GM18526 (cell line): Measurements from ENCODE around the gene PCYT2.

Source experiments
- POLR2A ChIP-seq: IDR thresholded peaks from 3 replicates; pipeline ENCODE4 v1.6.1; 2011; ENCODE audit not compliant: insufficient read length; ENCODE audit errors: extremely low read depth

The PCYT2 gene

DNA sequence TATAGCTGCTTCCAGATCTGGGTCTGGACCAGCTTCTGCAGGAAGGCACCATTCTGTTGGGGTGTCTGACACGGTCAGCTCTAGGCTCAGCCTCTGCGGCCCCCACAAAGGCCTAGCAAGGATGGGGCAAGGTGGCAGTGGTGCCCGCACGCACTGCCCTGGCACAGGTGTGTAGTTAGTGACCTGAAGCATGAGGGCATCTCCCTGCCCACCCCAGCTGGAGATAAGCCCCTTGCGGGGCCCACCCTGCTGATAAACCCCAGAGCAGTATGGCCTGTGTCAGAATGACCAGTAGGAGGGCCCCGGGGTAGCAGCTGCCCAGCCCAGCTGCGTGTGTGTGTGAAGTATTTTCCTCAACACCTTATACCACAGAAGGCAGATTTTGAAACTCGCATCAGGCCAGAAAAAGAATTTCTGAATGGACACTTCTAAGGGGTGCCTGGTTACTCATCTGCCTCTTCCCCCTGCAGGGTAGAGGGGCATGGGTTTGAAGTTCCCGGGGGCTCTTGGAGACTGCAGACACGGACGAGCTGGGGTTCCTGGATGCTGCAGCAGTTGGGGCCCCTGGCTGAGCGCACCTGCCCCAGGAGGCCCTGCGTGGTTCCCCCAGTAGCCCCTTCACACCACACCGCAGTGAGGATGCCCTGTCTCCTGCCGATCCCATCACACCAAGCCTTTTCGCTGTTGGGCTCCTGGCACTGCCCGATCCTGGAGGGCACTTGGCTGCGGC is 44.6 kb downstream of the PCYT2 start:
- TF ChIP-seq POLR2A: peak; percentile 49

DNA sequence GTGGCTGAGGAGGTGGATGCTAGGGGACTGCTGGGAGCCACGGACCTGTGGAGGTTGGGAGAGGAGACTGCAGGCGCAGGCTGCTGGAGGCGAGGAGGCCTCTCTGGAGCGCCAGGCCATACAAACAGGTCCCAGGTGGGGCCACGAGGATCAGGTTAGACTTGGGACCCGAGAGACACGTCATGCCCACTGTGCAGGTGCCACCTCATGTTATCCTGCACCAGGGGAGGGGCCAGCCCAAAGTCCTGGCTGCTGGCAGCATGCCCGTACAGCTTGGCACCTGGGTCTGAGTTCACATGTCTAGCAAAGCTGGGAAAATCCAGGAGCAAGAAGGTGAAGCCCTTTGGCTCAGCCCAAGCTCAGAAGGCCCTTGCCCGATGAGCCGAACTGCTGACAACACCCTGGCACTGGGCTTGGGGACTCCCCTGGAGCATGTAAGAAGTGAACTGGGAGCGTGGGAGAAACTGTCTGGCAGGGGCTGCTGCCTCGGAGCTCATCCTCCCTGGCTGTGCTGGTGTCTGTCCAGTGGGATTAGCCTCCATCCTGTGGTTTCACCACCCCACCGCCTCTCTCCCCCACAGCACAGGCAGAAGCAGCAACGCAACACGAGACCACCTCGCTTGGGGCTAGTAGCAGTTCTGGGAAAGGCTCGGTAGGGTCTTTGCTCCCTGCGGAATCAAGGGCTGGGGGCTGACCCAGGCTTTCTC is 45.3 kb downstream of the PCYT2 start:
- no peak for TF ChIP-seq POLR2A

DNA sequence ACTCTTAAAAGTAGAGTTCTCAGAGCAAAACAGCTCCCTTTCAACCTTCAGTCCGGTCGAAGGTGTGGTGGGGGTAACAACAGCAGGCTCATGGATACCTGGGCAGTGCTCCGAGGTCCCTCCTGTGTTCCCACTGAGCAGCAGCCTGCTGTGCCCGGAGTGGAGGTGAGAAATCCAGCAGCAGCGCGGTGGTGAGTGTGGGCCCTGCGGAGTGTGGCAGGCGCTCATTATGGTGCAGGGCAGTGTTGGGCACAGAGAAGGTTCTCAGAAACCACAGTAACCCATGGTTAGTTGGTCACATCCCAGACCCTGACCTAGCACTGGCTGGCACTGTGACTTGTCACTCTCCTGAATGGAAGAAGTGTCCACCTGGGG is 45.9 kb downstream of the PCYT2 start:
- no peak for TF ChIP-seq POLR2A

DNA sequence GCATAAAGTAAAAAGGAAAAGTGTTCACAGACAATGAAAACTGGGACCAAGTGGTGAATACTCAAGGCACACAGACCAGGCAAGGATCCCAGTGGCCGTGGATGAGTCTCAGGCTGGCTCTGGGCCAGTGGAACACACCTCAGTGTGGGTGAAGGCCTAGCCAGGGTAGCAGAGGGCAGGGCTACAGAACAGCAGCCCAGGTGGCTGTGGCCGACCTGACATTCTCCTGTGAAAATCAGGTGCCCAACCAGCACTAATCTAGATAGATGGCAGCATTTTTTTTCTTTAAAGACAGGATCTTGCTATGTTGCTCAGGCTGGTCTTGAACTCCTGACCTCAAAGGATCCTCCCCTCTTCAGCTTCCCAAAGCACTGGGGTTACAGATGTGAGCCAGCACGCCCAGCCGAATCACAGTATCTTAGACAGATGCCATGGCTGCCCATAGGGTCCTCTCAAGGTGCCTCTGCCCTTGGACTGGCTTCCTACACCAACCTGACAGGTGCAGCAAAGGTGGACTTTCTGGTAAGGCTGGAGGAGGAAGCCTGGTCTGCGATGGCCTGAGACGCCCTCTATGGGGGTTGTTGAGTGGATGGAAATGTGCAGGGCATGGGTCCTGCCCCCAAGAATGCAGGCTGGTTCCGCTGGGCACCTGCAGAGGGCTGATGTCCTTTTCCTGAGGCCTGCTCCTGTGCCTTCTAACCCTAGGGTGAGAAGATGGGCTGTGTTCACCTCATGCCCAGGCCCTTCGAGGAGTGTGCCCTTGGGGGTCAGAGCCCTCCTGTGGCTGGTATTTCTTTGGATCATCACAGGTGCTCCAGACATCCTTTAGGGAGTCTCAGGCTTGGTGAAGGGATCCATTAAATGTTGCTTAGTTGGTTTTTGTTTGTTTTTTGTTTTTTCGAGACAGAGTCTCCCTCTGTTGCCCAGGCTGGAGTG is 47.1 kb downstream of the PCYT2 start:
- TF ChIP-seq POLR2A: peak; percentile 24

DNA sequence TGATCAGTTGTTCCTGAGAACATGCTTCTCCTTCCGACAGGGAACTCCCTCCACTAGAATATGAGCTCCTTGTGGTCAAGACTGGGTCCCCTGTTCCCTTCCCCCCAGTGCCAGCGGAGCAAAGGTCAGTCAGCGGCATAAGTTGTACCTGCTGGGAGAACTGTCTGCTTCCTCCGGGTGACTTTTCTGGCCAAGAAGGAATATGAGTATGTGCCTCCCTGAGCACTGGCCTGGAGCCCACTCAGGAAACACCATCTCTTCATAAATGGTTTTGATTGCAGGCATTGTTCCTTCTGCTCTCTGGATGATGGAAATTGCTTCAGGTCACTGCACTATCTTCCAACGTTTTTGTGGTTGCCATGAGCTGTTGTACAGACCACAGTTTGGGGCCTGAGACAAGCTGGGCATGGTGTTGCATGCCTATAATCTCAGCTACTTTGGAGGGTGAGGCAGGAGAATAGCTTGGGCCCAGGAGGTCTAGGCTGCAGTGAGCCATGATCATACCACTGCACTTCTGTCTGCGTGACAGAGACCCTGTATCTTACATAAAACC is 48.0 kb downstream of the PCYT2 start:
- TF ChIP-seq POLR2A: no peak

DNA sequence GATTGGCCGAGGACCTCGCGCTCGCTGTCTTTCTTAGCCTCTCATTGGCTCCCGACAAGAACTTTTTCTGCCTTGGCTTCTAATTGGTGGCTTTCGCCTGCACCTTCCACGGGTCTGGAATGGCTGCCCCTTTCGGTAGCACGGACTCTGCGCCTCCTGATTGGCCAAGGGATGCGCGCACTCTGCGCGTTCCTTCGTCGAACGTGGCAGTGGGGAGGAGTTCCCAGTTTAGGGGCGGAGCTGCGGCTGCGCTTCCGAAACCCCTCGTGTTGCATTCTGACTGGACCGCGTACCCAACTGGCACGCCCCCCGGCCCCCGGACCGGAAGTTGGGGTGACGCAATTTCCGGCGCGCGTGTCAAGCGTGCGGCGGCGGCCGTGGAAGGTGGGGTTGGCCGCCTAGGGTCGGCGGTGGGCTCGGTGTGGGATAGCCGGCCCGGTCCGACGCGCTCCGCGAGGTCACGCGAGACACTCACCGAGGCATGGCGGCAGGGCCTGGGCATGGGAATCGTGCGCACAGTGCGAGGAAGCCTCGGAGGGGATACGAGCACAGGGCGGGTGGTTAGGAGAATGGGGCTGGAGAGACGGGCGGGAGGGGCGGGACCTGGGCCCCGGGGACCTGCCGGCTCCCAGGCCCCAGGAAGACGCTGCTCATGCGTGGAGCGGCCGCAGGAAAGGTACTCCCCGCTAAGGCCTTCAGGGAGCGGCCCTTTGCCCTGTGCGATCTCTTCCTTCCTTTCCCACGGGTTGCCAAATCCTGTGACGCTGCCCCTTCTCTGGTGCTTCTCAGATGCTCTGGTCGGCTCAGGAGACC is 50.2 kb downstream of the PCYT2 start:
- peak; percentile 93 for TF ChIP-seq POLR2A

DNA sequence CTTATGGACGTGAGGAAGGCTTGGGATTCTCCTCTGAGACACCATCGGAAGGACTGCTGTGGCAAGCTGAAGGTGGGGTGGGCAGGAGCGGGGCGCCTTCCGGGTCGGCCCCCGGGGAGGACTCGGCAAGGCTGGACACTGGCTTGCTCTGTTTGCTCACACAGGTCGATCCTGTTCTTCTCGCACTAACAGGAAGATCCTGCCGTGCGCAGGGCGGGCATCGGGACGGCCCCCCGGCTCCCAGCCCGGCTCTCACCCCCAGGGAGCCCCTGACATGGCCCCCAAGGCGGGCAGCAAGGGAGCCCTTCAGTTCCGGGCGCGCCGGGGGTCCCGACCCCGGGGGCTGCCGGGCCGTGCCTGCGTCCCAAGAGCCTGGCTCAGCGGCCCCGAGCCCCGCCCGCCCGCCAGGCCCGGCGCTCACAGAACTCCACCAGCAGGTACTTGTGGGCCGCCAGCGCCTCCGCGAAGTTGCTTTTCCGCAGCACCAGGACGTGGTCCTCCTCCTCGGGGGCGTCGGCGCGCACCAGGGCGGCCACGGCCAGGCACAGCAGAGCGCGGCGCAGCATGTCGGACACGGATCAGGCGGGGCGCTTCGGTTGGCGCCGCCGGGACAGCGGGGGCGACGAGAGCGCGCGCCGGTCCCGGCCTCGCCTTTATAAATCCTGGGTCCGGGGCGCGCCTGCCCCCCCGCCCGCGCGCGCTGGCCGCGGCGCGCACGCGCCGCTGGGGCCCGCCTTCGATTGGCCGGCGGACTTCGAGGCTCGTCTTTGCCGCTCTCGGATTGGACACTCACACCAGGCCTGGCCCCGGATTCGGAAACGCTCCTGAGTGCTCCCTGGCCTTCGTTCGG is 51.1 kb downstream of the PCYT2 start, which contains the start of gene P4HB:
Gene P4HB, minus strand, starts transcription at position 630 of the 850 bp plus-strand sequence. Its CDS starts 64 bp downstream, at position 566.
- TF ChIP-seq POLR2A: peak; percentile 98

DNA sequence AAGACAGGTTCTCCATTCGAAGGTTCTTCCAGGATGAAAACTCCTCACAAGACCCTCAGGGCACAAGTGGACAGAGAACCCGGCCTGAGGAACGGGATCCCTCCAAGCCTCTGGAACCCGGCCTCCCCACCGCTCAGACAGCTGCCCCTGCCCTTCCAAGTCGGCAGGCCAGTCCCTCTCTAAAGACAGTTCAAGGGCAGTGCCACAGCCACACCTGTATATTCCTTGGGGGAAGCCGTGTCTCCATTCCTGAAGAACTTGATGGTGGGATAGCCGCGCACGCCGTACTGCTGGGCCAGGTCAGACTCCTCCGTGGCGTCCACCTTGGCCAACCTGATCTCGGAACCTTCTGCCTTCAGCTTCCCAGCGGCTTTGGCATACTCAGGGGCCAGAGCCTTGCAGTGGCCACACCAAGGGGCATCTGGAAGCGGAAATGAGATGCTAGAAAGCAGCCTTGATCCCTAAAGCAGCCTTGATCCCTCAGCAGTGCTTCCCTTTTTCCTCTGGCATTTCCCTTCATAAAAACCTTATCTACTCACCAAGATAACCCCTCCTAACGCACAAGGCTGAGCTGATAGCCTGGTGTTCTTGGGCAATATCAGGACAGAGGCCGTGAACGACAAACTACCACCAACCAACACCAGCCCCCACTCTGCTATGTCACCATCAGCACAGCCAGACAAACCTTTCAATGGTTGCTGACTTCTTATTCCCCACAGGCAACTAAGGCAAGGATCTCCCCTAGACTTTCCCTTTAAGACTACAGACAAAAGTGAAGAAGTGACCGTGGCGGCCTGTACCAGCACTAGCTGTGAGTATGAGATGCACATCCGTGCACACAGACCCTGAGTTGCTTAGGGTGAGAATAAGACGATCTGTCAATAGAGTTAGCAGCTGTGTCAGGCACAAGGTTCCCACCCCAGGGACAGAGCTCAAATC is 52.0 kb downstream of the PCYT2 start:
- TF ChIP-seq POLR2A: no peak

DNA sequence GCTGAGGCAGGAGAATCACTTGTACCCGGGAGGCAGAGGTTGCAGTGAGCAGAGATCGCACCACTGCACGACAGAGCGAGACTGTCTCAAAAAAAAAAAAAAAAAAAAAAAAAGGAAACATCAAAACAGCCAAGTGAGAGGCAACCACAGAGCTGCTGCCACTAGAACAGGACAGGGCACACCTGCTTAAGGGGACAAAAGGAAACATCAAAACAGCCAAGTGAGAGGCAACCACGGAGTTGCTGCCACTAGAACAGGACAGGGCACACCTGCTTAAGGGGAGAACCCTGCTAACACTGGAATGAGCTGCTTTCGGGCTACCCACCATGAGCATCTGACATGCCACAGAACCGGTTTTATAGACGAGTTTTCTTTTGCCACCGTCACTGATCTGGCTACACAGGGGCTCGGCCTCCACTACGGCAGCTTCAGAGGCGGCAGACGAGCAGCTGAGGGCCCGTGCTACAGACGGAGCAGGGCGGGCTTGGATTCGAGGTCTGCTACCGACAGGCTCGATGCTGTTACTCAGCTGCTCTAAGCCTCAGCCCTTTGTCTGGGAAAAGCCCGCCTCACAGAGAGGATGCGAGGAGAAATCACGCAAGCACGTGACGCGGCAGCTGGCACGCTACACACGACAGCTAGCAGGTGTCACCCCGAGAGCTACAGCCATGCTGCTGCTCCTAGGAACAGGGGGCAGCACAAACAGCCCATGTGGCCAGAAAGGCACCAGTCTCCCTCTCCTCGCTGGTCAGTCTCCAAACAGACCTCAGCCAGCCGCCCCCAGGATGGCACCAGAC is 52.8 kb downstream of the PCYT2 start:
- TF ChIP-seq POLR2A: no peak

DNA sequence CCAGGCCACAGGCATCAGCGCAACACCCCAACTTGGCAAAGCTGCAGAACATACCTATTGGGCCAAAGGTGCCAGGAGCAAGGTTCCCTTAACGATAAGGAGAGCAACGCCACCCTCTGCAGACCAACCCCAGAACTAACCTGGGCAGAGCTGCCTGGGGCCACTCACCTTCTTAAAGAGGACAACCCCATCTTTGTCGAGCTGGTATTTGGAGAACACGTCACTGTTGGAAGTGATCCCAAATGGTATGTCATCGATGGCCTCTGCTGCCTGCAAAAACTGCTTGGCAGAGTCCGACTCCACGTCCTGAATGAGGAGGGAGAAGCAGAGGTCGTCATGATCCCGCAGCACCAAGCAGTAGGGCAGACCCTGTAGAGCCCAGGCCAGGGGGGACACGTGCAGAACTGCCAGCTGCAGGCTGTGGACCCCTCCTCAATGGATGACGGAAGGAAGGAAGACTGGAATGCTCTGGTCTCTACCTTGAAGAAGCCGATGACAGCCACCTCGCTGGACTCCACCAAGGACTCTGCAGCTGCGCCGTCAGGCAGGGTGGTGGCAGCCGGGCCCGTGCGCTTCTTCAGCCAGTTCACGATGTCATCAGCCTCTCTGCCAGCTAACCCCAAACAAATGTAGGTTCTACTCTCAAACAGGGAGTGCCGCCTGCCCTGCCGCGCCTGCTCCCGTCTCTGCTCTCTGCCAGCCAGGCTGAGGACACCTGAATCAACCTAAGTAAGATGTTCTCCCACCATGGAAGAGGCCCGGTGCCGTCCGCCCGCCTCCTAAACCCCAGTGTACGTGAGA is 56.0 kb downstream of the PCYT2 start:
- TF ChIP-seq POLR2A: no peak

DNA sequence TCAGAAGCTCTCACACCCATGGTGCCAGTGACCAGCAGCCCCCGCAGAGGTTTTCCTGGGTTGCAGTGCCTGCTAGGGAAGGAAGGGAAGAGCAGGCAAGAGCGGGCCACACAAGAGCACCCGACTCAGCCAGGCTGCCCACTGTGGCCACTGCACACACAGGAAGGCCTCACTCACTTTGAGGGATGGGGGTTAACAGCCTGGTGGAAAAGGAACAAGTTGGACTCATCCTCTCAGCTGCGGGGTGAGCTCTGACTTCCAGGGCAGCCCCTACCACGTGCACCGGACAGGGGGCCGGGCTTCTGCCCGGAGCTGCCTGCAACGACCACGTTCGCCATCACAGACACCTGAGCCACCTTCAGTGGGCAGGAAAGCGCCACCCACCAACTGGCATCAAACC is 59.0 kb downstream of the PCYT2 start:
- TF ChIP-seq POLR2A: no peak
